Sigmoid colon (tissue), 7 donors: ENCODE results near the gene KRTAP1-1. TPM values are rescaled to one million over a fixed set of nuclear protein-coding genes. Genes with fewer than 3 reads are reported as not detected.
"Not testable (repeated sequence)": the region's sequence is repeated elsewhere in the genome, so short reads cannot be mapped to it uniquely, and the experiment has no call there.

Experiments
- DNase-seq: peaks from one replicate; pipeline ENCODE4 v3.0.0-alpha.2; 2019
- H3K27ac ChIP-seq, 4 donors: fragments of 200-600 bp; sonication (generic); one replicate each; pipeline ENCODE4 v1.5.1; 2016 to 2019; ENCODE audit warnings: mild to moderate bottlenecking in 1 of 4
- H3K27me3 ChIP-seq, 3 donors: fragments of 200-600 bp; sonication (generic); one replicate each; pipeline ENCODE4 v1.5.1; 2019; ENCODE audit warnings: mild to moderate bottlenecking in 1 of 3
- H3K36me3 ChIP-seq, 4 donors: fragments of 200-600 bp; sonication (generic); one replicate each; pipeline ENCODE4 v1.5.1; 2016 to 2019
- H3K4me1 ChIP-seq, 4 donors: fragments of 200-600 bp; sonication (generic); one replicate each; pipeline ENCODE4 v1.5.1; 2017 to 2019
- H3K4me3 ChIP-seq, 4 donors: fragments of 200-600 bp; sonication (generic); one replicate each; pipeline ENCODE4 v1.5.1; 2017 to 2019; ENCODE audit warnings: mild to moderate bottlenecking in 2 of 4, moderate library complexity in 1 of 4
- H3K9me3 ChIP-seq, 4 donors: fragments of 200-600 bp in 3 of 4; sonication (generic) in 3 of 4; one replicate each; pipeline versions ENCODE4 v1.5.1 to v1.6.1; 2013 to 2019
- EP300 ChIP-seq, 4 donors: sonication (generic); formaldehyde crosslinking; IDR thresholded peaks; one replicate each; pipeline ENCODE4 v1.6.1; 2017; ENCODE audit warnings: antibody characterized with exemption in 4 of 4
- POLR2A ChIP-seq, 2 donors: fragments of 450-650 bp; IDR thresholded peaks; one replicate each; pipeline ENCODE4 v1.6.1; 2016; ENCODE audit warnings: antibody characterized with exemption in 2 of 2, mild to moderate bottlenecking in 2 of 2, moderate library complexity in 2 of 2
- POLR2AphosphoS5 ChIP-seq, 4 donors: sonication (generic); formaldehyde crosslinking; IDR thresholded peaks; one replicate each; pipeline ENCODE4 v1.6.1; 2017; ENCODE audit warnings: antibody characterized with exemption in 4 of 4
- WGBS, 2 donors: extraction: QIAGEN DNeasy Blood & Tissue Kit; methylation state at CpG; one replicate each; pipeline ENCODE4 v1.1.7; 2013; 5-methylcytosine and 5-hydroxymethylcytosine counted together
- intact Hi-C: fragments of 100-400 bp; cut with DNase I; formaldehyde crosslinking; loops from one replicate; pipeline ENCODE4 v1.15.1; 2023
- polyA plus RNA-seq, 3 donors: library from polyadenylated mRNA; stranded (reverse); fragments of 200-250 nt; gene quantifications; one replicate each; pipeline ENCODE4 v1.2.3, GENCODE V29; 2013
- total RNA-seq, 4 donors: library from RNA; depleted of rRNA; stranded (reverse); fragments of >200 nt; gene quantifications; one replicate each; pipeline ENCODE4 v1.1.0, GENCODE V29; 2016
- TF ChIP-seq, protein P1 (sequence below), 4 experiments: fragments of 450-650 bp in 3 of 4; fragments of 200-600 bp in 1 of 4; IDR thresholded peaks; one replicate each; pipeline ENCODE4 v1.5.1; 2016 to 2019; ENCODE audit warnings: antibody characterized with exemption in 4 of 4, mild to moderate bottlenecking in 3 of 4, moderate library complexity in 2 of 4
- donor health status: healthy with polysubstance abuse.
- donor health status: Bipolar disorder and iron deficiency.
- donor health status: healthy.

KRTAP1-1 gene
- total and polyA plus RNA-seq, 7 donors = not detected

DNA sequence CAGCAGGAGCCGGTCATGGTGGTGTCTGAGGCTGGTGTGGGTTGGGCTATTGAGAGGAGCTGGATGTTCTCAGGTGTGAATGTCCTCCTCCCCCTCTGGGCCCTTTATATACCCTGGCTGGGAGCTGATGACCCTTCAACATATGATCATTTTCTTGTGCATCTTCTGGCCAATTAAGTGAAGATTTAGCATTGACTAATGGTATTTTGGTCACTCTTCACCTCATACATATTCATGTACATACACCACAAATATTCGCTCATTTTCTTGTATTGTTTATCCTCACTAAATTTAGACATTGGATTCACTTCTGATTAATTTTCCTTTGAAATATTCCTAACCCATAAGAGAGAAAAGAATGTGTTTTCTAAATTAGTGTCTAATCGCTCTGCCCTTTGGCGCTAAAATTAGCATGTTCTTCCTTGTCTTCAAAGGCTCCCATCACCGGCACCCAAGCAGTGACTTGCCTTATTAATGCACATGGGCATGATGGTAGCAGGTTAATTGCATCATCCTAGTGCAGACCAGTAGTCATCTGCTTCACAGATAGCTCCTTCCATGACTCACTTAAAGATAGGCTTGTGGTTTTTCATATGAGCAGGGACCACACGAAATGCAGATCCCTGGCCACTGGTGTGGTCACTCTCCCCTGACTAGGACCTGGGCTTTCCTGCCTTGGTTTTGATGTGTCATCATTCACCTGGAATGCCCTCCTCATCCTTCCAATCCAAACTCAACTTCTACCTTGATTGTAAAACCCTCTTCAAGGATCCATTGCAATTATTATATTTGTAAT is 24.8 kb upstream of the KRTAP1-1 start, which contains the start of gene KRTAP2-4:
TSS of gene KRTAP2-4 (minus strand) at position 51 of the 796 bp plus-strand sequence. CDS start at position 17, 34 bp downstream.
- WGBS, 2 donors = 89 to 92% methylated on average over 6 of the region's 6 CpGs
- Histone ChIP-seq H3K4me1 (peaks cover 0 to 15% (median 9%) of the 10 kb centered on the region in 4 donors), H3K27me3 (no peaks in the 10 kb centered on the region), H3K4me3 (no peak within 1 kb of the TSS), H3K36me3 (no peaks in the 10 kb centered on the region), H3K9me3 (no peaks in the 10 kb centered on the region), H3K27ac (no peak within 1 kb of the TSS)
- no peak for DNase-seq
- no peak for TF ChIP-seq POLR2A (IDR thresholded peaks at IDR 0.05)
- TF ChIP-seq EP300 (IDR thresholded peaks at IDR 0.05) = no peak
- TF ChIP-seq, protein P1, sequence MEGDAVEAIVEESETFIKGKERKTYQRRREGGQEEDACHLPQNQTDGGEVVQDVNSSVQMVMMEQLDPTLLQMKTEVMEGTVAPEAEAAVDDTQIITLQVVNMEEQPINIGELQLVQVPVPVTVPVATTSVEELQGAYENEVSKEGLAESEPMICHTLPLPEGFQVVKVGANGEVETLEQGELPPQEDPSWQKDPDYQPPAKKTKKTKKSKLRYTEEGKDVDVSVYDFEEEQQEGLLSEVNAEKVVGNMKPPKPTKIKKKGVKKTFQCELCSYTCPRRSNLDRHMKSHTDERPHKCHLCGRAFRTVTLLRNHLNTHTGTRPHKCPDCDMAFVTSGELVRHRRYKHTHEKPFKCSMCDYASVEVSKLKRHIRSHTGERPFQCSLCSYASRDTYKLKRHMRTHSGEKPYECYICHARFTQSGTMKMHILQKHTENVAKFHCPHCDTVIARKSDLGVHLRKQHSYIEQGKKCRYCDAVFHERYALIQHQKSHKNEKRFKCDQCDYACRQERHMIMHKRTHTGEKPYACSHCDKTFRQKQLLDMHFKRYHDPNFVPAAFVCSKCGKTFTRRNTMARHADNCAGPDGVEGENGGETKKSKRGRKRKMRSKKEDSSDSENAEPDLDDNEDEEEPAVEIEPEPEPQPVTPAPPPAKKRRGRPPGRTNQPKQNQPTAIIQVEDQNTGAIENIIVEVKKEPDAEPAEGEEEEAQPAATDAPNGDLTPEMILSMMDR (IDR thresholded peaks at IDR 0.05) = no peak
- TF ChIP-seq POLR2AphosphoS5 (IDR thresholded peaks at IDR 0.05) = no peak
- intact Hi-C loops = no loop called here

DNA sequence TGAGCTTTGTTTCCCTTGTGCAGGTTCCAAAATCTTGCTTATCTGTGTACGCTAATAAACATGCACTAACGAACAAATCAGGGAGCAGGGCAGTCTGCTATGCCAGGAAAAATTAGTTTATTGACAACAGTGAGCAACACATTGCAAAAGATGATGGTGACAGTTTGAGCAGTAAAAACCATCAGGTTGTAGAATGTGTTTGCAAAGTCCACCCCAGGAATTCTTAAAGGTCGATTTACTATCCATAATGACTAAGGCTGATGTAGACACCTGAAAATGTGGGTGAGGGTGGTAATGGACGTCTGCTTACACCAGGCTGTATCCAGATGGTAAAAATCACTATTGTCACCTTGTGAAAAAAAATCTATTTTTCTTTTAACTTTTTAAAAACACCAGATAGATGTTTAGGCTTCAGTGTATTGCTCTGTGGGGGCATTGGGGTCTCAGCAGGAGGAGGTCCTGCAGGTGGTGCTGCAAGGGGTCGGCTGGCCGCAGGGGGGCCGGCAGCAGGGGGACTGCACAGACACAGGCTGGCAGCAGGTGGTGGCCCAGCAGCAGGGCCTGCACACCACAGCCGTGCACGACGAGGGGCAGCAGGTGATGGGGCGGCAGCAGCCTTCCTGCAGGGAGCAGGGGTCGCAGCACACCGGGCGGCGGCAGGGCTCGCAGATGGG is 23.9 kb upstream of the KRTAP1-1 start:
- not testable (repeated sequence) for DNase-seq
- 62 to 82% methylated on average over 7 of the region's 16 CpGs for whole genome bisulfite sequencing, 2 donors

DNA sequence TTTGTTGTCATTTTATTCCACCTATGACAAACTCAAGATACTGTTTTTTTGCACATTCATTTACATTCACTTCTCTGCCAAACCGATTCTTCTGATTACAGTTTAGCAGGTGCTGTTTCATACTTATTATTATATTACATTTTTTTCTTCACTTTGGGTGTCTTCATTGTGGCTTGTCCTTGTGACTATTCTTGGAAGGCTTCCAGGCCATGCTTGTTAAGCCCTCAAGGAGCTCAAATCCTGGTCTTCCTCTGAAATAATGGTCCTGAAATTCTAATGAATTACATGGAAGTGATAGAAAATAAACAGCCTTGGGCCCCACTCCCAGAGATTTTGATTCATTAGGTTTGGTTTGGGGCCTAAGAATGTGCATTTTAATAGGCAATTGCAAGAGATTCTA is 23.1 kb upstream of the KRTAP1-1 start:
- no peak overlapping the region for H3K4me3 ChIP-seq
- 64 to 65% methylated on average over 1 of the region's 1 CpG for WGBS, 2 donors
- H3K27ac ChIP-seq = no peak overlapping the region
- TF ChIP-seq, protein P1 (IDR thresholded peaks at IDR 0.05) = no peak
- TF ChIP-seq POLR2A (IDR thresholded peaks at IDR 0.05) (no peak), POLR2AphosphoS5 (IDR thresholded peaks at IDR 0.05) (no peak), EP300 (IDR thresholded peaks at IDR 0.05) (no peak)
- peaks cover 0 to 20% (median 9%) of the 10 kb centered on the region in 4 donors for H3K4me1 ChIP-seq
- no peaks in the 10 kb centered on the region for H3K9me3 ChIP-seq
- no peak for DNase-seq
- intact Hi-C loops = no loop called here
- H3K27me3 ChIP-seq = no peaks in the 10 kb centered on the region
- no peaks in the 10 kb centered on the region for H3K36me3 ChIP-seq

More for the DNA sequence above, 23.9 kb upstream of the KRTAP1-1 start:
- peaks cover 0 to 17% (median 9%) of the 10 kb centered on the region in 4 donors for H3K4me1 ChIP-seq
- H3K36me3 ChIP-seq, H3K27me3 ChIP-seq, H3K27ac ChIP-seq, intact Hi-C loops, H3K9me3 ChIP-seq, H3K4me3 ChIP-seq: not testable (repeated sequence)

DNA sequence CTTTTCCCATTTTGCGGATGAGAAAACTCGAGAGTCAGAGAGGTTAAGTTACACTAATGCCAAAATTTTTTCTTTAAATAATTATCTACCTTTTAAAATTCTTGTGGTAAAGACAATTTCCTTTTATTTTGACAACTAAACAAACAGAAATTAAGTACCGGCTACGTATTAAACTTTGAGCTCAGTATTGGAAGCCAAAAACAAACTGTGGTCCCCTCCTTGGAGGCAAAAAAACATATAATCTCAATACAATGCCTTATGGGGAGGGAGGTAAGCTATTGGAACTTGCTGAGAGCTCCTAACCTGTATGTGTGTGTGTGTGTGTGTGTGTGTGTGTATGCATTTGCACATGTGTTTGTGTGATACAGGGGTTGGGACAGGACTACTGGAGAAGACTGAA is 22.2 kb upstream of the KRTAP1-1 start:
- H3K4me1 ChIP-seq = peaks cover 0 to 21% (median 9%) of the 10 kb centered on the region in 4 donors
- no peak for DNase-seq
- intact Hi-C loops = no loop called here
- H3K4me3 ChIP-seq = no peak overlapping the region
- TF ChIP-seq, protein P1 (IDR thresholded peaks at IDR 0.05) = no peak
- TF ChIP-seq POLR2A (IDR thresholded peaks at IDR 0.05) = no peak
- TF ChIP-seq EP300 (IDR thresholded peaks at IDR 0.05) = no peak
- no peak for TF ChIP-seq POLR2AphosphoS5 (IDR thresholded peaks at IDR 0.05)
- H3K9me3 ChIP-seq = no peaks in the 10 kb centered on the region
- WGBS, 2 donors = 61 to 72% methylated on average over 4 of the region's 4 CpGs
- H3K27ac ChIP-seq = no peak overlapping the region
- H3K27me3 ChIP-seq = no peaks in the 10 kb centered on the region
- no peaks in the 10 kb centered on the region for H3K36me3 ChIP-seq

DNA sequence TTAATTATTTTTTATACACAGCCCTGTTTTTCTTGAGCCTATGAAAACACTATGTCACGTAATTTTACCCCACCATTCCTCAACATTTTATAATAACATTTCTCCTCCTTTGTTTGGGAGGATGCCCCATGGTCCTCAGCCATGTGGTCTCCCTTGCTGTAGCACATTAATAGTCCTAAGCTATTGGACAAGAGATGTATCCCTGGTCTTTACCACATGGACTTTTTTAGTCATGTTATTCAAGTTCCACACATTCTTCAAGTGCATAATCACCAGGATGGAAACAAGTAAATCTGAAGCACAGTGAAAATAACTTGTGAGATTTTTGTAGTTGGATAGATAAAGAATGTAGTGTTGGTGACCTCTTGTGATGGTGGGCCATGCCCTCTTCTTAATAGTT is 20.7 kb upstream of the KRTAP1-1 start:
- no peak overlapping the region for H3K27ac ChIP-seq

More for the DNA sequence above, 20.7 kb upstream of the KRTAP1-1 start:
- no peaks in the 10 kb centered on the region for H3K36me3 ChIP-seq
- no peak for DNase-seq
- peaks cover 0 to 21% (median 9%) of the 10 kb centered on the region in 4 donors for H3K4me1 ChIP-seq
- H3K27me3 ChIP-seq = no peaks in the 10 kb centered on the region
- whole genome bisulfite sequencing, 2 donors = 63 to 76% methylated on average over 1 of the region's 1 CpG
- no peaks in the 10 kb centered on the region for H3K9me3 ChIP-seq
- TF ChIP-seq POLR2AphosphoS5 (IDR thresholded peaks at IDR 0.05) (no peak), EP300 (IDR thresholded peaks at IDR 0.05) (no peak), POLR2A (IDR thresholded peaks at IDR 0.05) (no peak)
- TF ChIP-seq, protein P1 (IDR thresholded peaks at IDR 0.05) = no peak
- intact Hi-C loops = no loop called here
- H3K4me3 ChIP-seq = no peak overlapping the region
